ENCODE data around the gene CINP. TPM values are rescaled to one million over a fixed set of nuclear protein-coding genes. Genes with fewer than 3 reads are reported as not detected.
"Not testable (repeated sequence)": the region's sequence is repeated elsewhere in the genome, so short reads cannot be mapped to it uniquely, and the experiment has no call there.

The CINP gene
- total RNA-seq, 1 experiment from 2014 or later: 36.6 TPM

- ChIA-PET CTCF (interaction anchor here (0.7 kb wide), 1 partner anchor 10 kb away, joined by 3 read pairs; no protein-coding TSS in a partner anchor), POLR2A (interaction anchor here (1.4 kb wide), 1 partner anchor 10 kb away, joined by 5 read pairs; the partner anchor contains the start of genes CINP and TECPR2)
- H3K4me1 Mint-ChIP-seq (ENCODE audit: insufficient read depth, unreplicated experiment): no peaks in the 10 kb centered on the region
- H3K4me3 Mint-ChIP-seq (ENCODE audit: unreplicated experiment): no peak overlapping the region
- no peaks in the 10 kb centered on the region for H3K27me3 Mint-ChIP-seq (ENCODE audit: insufficient read depth, unreplicated experiment)
- no peak overlapping the region for H3K27ac Mint-ChIP-seq (ENCODE audit: low read depth, unreplicated experiment)
- peaks cover 66% of the 10 kb centered on the region for H3K36me3 Mint-ChIP-seq (ENCODE audit: insufficient read depth, unreplicated experiment)
- DNase-seq (ENCODE audit: unreplicated experiment): no peak
- intact Hi-C loops (cut with micrococcal nuclease): no loop called here
- no peaks in the 10 kb centered on the region for H3K9me3 Mint-ChIP-seq (ENCODE audit: unreplicated experiment)
- no TSS peak for BruUV-seq (replicated peaks)
- TF ChIP-seq, protein P1, sequence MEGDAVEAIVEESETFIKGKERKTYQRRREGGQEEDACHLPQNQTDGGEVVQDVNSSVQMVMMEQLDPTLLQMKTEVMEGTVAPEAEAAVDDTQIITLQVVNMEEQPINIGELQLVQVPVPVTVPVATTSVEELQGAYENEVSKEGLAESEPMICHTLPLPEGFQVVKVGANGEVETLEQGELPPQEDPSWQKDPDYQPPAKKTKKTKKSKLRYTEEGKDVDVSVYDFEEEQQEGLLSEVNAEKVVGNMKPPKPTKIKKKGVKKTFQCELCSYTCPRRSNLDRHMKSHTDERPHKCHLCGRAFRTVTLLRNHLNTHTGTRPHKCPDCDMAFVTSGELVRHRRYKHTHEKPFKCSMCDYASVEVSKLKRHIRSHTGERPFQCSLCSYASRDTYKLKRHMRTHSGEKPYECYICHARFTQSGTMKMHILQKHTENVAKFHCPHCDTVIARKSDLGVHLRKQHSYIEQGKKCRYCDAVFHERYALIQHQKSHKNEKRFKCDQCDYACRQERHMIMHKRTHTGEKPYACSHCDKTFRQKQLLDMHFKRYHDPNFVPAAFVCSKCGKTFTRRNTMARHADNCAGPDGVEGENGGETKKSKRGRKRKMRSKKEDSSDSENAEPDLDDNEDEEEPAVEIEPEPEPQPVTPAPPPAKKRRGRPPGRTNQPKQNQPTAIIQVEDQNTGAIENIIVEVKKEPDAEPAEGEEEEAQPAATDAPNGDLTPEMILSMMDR (IDR thresholded peaks at IDR 0.05; ENCODE audit: unreplicated experiment): no peak
These were observed 10.5 kb downstream of the CINP start for GRCh38 chr14:102352213-102352612.

DNA sequence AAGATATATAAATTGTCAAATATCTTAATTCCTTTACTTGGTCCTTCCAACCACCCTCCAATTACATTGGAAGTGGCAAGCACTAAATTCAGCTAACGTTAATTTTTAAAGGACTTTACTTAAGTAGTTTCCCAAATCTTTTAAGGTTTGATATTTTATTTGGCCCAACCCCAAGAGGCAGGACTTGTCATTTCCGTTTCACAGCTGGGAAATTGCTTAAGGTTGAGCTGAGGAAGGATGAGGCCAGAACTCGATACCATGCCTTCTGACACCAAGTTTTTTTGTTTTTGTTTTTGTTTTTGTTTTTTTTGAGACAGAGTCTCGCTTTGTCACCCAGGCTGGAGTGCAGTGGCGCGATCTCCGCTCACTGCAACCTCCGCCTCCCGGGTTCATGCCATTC lies 11.1 kb downstream of the CINP start:
- not testable (repeated sequence) for BruUV-seq (replicated peaks)
- POLR2A ChIA-PET: interaction anchor here (1.4 kb wide), 1 partner anchor 11 kb away, joined by 5 read pairs; the partner anchor contains the start of genes CINP and TECPR2
- peaks cover 67% of the 10 kb centered on the region for H3K36me3 Mint-ChIP-seq (ENCODE audit: insufficient read depth, unreplicated experiment)

DNA sequence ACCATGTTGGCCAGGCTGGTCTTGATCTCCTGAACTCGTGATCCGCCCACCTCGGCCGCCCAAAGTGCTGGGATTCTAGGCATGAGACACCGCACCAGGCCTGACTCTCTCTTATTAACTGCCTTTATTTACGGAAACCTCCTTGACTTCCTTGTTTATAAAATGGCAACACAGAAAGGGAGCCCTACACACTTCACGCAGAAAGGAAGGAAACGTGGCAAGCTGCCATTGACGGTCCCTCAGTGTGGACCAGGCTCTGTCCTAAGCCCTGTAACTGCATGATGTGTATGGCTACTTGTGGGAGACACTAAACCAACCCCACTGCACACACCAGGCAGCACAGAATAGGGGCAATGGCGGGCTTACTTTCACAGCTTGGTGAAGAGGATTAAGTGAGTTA lies 11.7 kb downstream of the CINP start:
- H3K36me3 Mint-ChIP-seq (ENCODE audit: insufficient read depth, unreplicated experiment): peaks cover 72% of the 10 kb centered on the region
- ChIA-PET CTCF (interaction anchor here (0.8 kb wide), 1 partner anchor 13 kb away, joined by 3 read pairs; no protein-coding TSS in a partner anchor), POLR2A (interaction anchor here (1.4 kb wide), 1 partner anchor 11 kb away, joined by 5 read pairs; the partner anchor contains the start of genes CINP and TECPR2)
- no peak overlapping the region for H3K4me3 Mint-ChIP-seq (ENCODE audit: unreplicated experiment)
- TF ChIP-seq, protein P1 (IDR thresholded peaks at IDR 0.05; ENCODE audit: unreplicated experiment): no peak
- no peaks in the 10 kb centered on the region for H3K27me3 Mint-ChIP-seq (ENCODE audit: insufficient read depth, unreplicated experiment)
- DNase-seq (ENCODE audit: unreplicated experiment): no peak
- no peaks in the 10 kb centered on the region for H3K4me1 Mint-ChIP-seq (ENCODE audit: insufficient read depth, unreplicated experiment)
- no TSS peak for BruUV-seq (replicated peaks)
- H3K27ac Mint-ChIP-seq (ENCODE audit: low read depth, unreplicated experiment): no peak overlapping the region
- no peaks in the 10 kb centered on the region for H3K9me3 Mint-ChIP-seq (ENCODE audit: unreplicated experiment)
- intact Hi-C loops (cut with micrococcal nuclease): no loop called here

More for the DNA sequence above, 11.1 kb downstream of the CINP start:
- H3K9me3 Mint-ChIP-seq (ENCODE audit: unreplicated experiment); H3K27ac Mint-ChIP-seq (ENCODE audit: low read depth, unreplicated experiment); H3K4me1 Mint-ChIP-seq (ENCODE audit: insufficient read depth, unreplicated experiment); intact Hi-C loops (cut with micrococcal nuclease); H3K27me3 Mint-ChIP-seq (ENCODE audit: insufficient read depth, unreplicated experiment); H3K4me3 Mint-ChIP-seq (ENCODE audit: unreplicated experiment): not testable (repeated sequence)
- DNase-seq (ENCODE audit: unreplicated experiment): peak; percentile 65
- CTCF ChIA-PET: interaction anchor here (0.6 to 0.8 kb wide), 2 partner anchors 13 to 829 kb away, joined by 3 read pairs; no protein-coding TSS in a partner anchor

DNA sequence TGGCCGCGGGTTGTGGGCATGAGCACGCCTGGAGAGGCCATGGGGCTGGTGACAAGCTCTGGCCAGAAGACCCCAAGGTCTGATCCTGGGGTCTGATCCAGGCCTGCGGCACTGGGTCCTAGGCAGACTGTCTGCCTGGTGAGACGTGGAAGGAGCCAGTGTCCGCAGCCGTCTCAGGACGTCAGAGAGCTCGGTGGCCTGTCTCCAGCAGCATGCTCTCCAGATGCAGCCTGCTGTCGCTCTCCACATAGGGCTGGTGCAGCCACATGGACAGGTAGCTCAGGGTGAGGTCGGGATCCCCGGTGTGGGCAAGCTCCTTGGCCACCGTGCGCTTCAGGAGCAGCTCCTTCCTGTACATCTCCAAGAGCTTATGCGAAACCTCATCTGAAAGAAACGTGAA lies 14.3 kb downstream of the CINP start:
- intact Hi-C loops (cut with micrococcal nuclease): no loop called here
- no peaks in the 10 kb centered on the region for H3K4me1 Mint-ChIP-seq (ENCODE audit: insufficient read depth, unreplicated experiment)
- no peak overlapping the region for H3K27ac Mint-ChIP-seq (ENCODE audit: low read depth, unreplicated experiment)
- no peaks in the 10 kb centered on the region for H3K9me3 Mint-ChIP-seq (ENCODE audit: unreplicated experiment)
- peaks cover 61% of the 10 kb centered on the region for H3K36me3 Mint-ChIP-seq (ENCODE audit: insufficient read depth, unreplicated experiment)
- BruUV-seq (replicated peaks): no TSS peak
- TF ChIP-seq, protein P1 (IDR thresholded peaks at IDR 0.05; ENCODE audit: unreplicated experiment): no peak
- no peak for DNase-seq (ENCODE audit: unreplicated experiment)
- no peaks in the 10 kb centered on the region for H3K27me3 Mint-ChIP-seq (ENCODE audit: insufficient read depth, unreplicated experiment)
- ChIA-PET POLR2A (interaction anchor here (0.6 kb wide), 1 partner anchor 315 kb away, joined by 4 read pairs; no protein-coding TSS in a partner anchor), CTCF (no interaction called here)
- no peak overlapping the region for H3K4me3 Mint-ChIP-seq (ENCODE audit: unreplicated experiment)
